ENCODE results near the gene ZIC4.
A peak's percentile ranks its signal among the peaks of the same experiment; 100 is the strongest.

ZIC4 gene

DNA sequence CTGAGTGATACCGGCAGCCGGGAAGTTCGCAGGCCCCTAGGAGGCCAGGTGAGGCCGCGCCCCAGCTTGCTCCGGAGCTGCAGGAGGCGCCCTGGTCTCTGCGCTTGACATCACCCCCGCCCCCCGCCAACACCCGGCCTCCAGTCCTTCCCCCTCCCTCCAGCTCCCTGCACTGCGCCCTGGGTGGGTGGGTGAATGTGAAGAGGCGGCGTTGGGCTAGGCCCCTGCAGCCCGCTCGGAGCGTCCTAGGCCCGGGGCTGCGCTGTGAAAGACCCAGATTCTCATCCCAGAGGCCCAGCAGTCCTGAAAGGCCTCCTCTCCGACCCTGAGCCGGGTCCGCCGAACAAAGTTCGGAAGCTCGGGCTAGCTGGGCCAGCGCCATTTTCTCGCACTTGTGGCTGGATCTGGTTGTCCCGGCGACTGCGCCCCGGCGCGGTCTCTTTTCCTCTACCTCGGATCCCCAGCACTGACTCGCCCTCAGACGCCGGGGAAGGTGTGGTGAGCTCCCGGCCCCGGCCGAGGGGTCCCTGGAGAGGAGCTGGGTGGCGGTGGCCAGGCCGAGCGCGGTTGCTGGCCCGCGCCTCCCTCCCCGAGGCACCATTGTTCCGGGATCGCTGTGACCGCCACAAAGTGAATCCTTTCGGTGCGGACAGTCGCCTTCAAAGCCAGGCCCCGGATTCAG lies 12.9 kb downstream of the ZIC4 start:
- TF ChIP-seq FOXP2 (optimal IDR thresholded peaks at IDR 0.05; ENCODE audit: borderline replicate concordance, extremely low read depth, extremely low read length, insufficient read depth) (peak; percentile 27), SIN3A (IDR thresholded peaks at IDR 0.05; ENCODE audit: borderline replicate concordance, insufficient read depth, low read length) (no peak)

DNA sequence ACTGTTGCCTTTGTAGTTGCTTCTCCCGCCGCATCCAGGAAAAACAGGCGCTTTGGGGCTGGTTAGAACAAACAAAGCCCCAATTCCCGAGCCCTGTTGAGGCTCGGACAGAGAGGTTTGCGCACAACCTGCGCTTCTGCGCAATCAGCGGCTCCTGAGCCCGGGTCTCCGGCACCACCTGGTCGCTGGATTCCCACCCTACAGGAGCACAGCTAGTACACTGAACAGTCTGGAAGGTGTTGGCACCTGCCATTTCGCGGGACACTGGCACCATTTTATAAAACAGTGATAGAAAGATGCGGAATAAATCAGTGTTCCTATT lies 13.8 kb downstream of the ZIC4 start:
- TF ChIP-seq SIN3A (IDR thresholded peaks at IDR 0.05; ENCODE audit: borderline replicate concordance, insufficient read depth, low read length) (no peak), POLR2AphosphoS5 (IDR thresholded peaks at IDR 0.05; ENCODE audit: low read depth, low read length) (no peak), FOXP2 (optimal IDR thresholded peaks at IDR 0.05; ENCODE audit: borderline replicate concordance, extremely low read depth, extremely low read length, insufficient read depth) (no peak), TAF1 (IDR thresholded peaks at IDR 0.05; ENCODE audit: borderline replicate concordance, insufficient read depth, low read length) (no peak)
- TF ChIP-seq, protein P1, sequence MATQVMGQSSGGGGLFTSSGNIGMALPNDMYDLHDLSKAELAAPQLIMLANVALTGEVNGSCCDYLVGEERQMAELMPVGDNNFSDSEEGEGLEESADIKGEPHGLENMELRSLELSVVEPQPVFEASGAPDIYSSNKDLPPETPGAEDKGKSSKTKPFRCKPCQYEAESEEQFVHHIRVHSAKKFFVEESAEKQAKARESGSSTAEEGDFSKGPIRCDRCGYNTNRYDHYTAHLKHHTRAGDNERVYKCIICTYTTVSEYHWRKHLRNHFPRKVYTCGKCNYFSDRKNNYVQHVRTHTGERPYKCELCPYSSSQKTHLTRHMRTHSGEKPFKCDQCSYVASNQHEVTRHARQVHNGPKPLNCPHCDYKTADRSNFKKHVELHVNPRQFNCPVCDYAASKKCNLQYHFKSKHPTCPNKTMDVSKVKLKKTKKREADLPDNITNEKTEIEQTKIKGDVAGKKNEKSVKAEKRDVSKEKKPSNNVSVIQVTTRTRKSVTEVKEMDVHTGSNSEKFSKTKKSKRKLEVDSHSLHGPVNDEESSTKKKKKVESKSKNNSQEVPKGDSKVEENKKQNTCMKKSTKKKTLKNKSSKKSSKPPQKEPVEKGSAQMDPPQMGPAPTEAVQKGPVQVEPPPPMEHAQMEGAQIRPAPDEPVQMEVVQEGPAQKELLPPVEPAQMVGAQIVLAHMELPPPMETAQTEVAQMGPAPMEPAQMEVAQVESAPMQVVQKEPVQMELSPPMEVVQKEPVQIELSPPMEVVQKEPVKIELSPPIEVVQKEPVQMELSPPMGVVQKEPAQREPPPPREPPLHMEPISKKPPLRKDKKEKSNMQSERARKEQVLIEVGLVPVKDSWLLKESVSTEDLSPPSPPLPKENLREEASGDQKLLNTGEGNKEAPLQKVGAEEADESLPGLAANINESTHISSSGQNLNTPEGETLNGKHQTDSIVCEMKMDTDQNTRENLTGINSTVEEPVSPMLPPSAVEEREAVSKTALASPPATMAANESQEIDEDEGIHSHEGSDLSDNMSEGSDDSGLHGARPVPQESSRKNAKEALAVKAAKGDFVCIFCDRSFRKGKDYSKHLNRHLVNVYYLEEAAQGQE (IDR thresholded peaks at IDR 0.05; ENCODE audit: insufficient read depth in 1 of 2, low read depth in 2 of 2, low read length in 2 of 2): no peak

GRCh38 chr3:147391781-147392624 lies 14.3 kb downstream of the ZIC4 start:
- TF ChIP-seq POLR2AphosphoS5 (IDR thresholded peaks at IDR 0.05; ENCODE audit: low read depth, low read length) (no peak; the same call in 1 of the 2 replicates), SIN3A (IDR thresholded peaks at IDR 0.05; ENCODE audit: borderline replicate concordance, insufficient read depth, low read length) (no peak), FOXP2 (optimal IDR thresholded peaks at IDR 0.05; ENCODE audit: borderline replicate concordance, extremely low read depth, extremely low read length, insufficient read depth) (peak; percentile 35), TAF1 (IDR thresholded peaks at IDR 0.05; ENCODE audit: borderline replicate concordance, insufficient read depth, low read length) (no peak)

DNA sequence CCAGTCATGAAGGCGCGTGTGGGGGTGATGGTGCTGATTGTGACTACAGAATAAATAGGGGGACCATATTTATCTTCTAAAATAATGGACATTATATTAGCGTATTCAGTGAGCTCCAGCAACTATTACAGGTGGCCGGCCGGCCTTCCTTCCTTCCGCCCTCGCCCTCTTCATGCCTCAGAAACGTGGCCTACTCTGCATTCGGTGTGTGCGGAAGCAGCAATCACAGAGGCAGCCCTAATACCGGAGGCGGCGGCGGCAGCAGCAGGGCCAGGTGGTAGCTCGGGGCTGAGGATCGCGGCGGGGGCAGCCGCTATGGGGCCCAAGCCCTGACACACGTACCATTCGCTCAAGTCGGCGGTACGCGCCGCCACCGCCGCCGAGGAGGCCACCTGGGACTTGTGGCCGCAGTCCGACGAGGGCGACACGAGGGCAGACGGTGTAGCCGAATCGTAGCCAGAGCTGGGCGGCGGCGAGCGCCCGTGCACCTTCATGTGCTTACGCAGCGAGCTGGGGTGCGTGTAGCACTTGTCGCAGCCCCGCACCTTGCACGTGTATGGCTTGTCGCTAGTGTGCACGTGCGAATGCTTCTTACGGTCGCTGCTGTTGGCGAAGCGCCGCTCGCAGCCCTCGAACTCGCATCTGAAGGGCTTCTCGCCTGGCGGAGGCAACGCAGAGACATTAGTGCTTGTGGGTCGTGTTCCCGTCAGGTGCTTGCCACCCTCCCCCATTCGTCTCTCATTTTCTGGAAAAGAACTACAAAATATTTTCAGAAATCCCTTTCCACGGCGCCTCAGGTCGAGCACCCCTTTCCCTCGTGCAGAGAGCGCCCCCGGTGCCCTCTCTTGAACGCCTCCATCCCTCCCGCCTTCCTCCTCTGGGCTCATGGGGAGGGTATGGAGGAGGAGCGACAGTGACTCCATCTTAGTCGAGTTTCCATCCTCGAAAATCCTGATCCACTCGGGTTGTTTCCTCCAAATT lies 15.5 kb downstream of the ZIC4 start:
- TF ChIP-seq, protein P1 (IDR thresholded peaks at IDR 0.05; ENCODE audit: insufficient read depth in 1 of 2, low read depth in 2 of 2, low read length in 2 of 2): no peak
- TF ChIP-seq TAF1 (IDR thresholded peaks at IDR 0.05; ENCODE audit: borderline replicate concordance, insufficient read depth, low read length) (no peak), SIN3A (IDR thresholded peaks at IDR 0.05; ENCODE audit: borderline replicate concordance, insufficient read depth, low read length) (no peak), POLR2AphosphoS5 (IDR thresholded peaks at IDR 0.05; ENCODE audit: low read depth, low read length) (no peak), FOXP2 (optimal IDR thresholded peaks at IDR 0.05; ENCODE audit: borderline replicate concordance, extremely low read depth, extremely low read length, insufficient read depth) (no peak)

DNA sequence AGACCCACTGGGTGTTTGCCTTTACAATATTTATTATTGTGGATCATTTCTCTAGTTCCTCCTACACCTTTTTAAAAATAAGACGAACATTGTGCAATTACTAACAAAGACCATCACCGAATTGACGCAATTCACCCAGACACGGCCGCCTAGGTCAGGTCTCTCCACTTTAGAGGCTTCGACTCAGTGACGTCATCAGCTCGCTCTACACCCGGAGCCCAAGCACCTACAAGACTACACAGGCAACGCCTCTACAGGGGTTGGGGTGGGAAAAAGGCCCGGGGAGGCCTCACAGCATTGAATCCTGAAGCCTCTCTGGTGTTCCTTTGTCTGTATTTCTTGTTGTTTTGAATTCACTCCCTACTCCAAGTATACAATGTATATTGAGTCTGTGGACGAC lies 16.6 kb downstream of the ZIC4 start:
- TF ChIP-seq POLR2AphosphoS5 (IDR thresholded peaks at IDR 0.05; ENCODE audit: low read depth, low read length): no peak
- TF ChIP-seq FOXP2 (optimal IDR thresholded peaks at IDR 0.05; ENCODE audit: borderline replicate concordance, extremely low read depth, extremely low read length, insufficient read depth): no peak
- TF ChIP-seq, protein P1 (IDR thresholded peaks at IDR 0.05; ENCODE audit: insufficient read depth in 1 of 2, low read depth in 2 of 2, low read length in 2 of 2): no peak
- TF ChIP-seq SIN3A (IDR thresholded peaks at IDR 0.05; ENCODE audit: borderline replicate concordance, insufficient read depth, low read length): no peak
- TF ChIP-seq TAF1 (IDR thresholded peaks at IDR 0.05; ENCODE audit: borderline replicate concordance, insufficient read depth, low read length): no peak
